Measurements from ENCODE around the gene PRCP. TPM values are rescaled to one million over a fixed set of nuclear protein-coding genes. Genes with fewer than 3 reads are reported as not detected.

PRCP gene
- total and polyA plus RNA-seq, 2 donors from 2014 or later: 115 to 202 TPM

DNA sequence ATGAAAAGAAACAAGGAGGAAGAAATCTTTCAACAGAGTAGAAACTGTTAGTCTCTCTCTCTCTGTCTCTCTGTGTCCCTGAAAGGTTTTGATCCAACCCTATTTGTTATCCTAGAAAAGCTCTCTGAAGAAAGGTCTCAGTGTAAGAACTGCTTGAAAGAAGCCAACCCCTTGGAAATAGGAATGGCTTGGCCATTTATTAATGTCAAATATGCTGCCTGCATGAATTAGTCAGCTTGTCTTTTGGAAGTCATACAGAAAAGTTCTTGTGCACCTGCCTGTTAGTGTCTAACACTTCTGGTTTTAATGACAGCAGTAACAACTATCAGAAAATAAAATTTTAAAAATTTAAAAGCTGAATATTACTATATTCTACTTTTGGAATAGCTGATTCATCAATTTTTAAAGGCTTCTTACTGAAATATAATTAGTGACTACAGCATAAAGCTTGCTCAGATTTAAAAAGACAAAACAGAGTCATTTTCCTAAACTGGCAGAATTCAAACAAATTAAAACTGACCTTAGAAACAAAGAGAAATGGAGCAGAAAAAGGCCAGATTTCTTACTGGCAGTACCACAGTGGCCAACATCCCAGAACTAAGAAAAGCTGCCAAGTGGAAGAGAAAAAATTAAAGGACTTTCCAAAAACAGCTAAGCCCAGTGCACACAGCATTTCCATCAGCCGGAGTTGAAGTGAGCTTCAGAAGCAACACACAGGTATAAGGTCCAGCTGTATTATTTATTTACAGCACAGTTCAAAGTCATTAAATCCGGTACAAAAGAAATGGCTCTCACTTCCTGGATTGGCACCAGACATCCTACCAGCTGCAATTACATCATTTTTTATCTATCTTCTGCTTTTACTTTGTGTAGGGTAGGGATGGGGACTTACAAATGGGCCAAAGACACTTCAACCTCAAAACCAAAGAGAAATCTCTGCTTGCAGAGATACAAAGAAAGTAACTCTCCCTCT lies 76.3 kb downstream of the PRCP start:
- no peak for FAIRE-seq
- TF ChIP-seq, protein P1, sequence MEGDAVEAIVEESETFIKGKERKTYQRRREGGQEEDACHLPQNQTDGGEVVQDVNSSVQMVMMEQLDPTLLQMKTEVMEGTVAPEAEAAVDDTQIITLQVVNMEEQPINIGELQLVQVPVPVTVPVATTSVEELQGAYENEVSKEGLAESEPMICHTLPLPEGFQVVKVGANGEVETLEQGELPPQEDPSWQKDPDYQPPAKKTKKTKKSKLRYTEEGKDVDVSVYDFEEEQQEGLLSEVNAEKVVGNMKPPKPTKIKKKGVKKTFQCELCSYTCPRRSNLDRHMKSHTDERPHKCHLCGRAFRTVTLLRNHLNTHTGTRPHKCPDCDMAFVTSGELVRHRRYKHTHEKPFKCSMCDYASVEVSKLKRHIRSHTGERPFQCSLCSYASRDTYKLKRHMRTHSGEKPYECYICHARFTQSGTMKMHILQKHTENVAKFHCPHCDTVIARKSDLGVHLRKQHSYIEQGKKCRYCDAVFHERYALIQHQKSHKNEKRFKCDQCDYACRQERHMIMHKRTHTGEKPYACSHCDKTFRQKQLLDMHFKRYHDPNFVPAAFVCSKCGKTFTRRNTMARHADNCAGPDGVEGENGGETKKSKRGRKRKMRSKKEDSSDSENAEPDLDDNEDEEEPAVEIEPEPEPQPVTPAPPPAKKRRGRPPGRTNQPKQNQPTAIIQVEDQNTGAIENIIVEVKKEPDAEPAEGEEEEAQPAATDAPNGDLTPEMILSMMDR (IDR thresholded peaks at IDR 0.05; ENCODE audit: borderline replicate concordance, extremely low read depth, insufficient read depth): no peak
- Histone ChIP-seq H3K27ac (ENCODE audit: low read depth in 2 of 2, low read length in 2 of 2) (peak overlapping the region in 1 of 2 donors; percentile 15), H3K9me3 (ENCODE audit: control insufficient read depth in 2 of 3, insufficient read depth in 1 of 3, low read length in 3 of 3) (no peaks in the 10 kb centered on the region), H3K36me3 (ENCODE audit: control insufficient read depth in 2 of 3, insufficient read depth in 3 of 3, low read length in 3 of 3) (peaks cover 0 to 4% (median 0%) of the 10 kb centered on the region in 3 donors), H3K4me1 (ENCODE audit: control insufficient read depth in 2 of 3, insufficient read depth in 2 of 3, low read depth in 1 of 3, low read length in 3 of 3) (peaks cover 0 to 4% (median 0%) of the 10 kb centered on the region in 3 donors), H3K9ac (ENCODE audit: low read length in 3 of 3) (no peak overlapping the region), H3K4me3 (ENCODE audit: low read length in 3 of 3) (no peak overlapping the region), H3K27me3 (ENCODE audit: control insufficient read depth, insufficient read depth, low read length) (no peaks in the 10 kb centered on the region)
- intact Hi-C loops (cut with DNase I): no loop called here
- DNase-seq: peak in 1 of 5 donors; percentile 11

DNA sequence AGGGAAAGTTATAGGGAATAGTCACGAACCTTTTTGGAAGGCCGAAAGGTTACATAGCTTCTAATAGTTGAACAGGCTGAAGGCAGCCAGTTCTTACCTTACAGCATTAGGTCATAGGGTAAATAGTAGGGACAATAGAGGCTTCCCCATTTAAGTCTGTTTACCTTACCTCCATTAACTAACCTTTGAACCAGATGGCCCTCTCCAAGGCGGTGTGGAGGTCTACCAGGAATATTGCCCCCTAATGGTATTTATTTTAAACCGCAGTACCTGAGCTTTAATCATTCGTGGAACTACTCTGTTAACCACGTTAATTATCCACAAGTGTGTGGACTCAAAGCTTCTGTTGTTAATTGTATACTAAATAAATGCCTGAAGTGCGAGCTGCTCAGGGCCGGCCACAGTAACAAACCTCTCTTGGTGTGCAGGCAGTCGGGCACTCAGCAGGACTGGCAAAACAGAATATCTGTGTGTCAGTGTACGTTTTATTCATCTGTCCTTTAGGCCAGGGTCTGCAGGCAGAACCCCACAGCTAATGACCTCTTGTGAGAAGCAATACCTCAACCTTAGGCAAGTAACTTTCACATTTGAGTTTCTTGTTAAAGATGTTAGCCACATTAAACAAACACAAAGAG lies 81.7 kb downstream of the PRCP start:
- H3K4me1 ChIP-seq (ENCODE audit: control insufficient read depth in 2 of 3, insufficient read depth in 2 of 3, low read depth in 1 of 3, low read length in 3 of 3): peaks cover 0 to 4% (median 0%) of the 10 kb centered on the region in 3 donors
- no peaks in the 10 kb centered on the region for H3K36me3 ChIP-seq (ENCODE audit: control insufficient read depth in 2 of 3, insufficient read depth in 3 of 3, low read length in 3 of 3)
- DNase-seq: peak in 3 of 5 donors; percentile 16 to 54 (median 46)
- peak; percentile 15 for FAIRE-seq
- no peak overlapping the region for H3K4me3 ChIP-seq (ENCODE audit: low read length in 3 of 3)
- peak overlapping the region in 1 of 2 donors; percentile 5 for H3K27ac ChIP-seq (ENCODE audit: low read depth in 2 of 2, low read length in 2 of 2)
- H3K27me3 ChIP-seq (ENCODE audit: control insufficient read depth, insufficient read depth, low read length): no peaks in the 10 kb centered on the region
- H3K9me3 ChIP-seq (ENCODE audit: control insufficient read depth in 2 of 3, insufficient read depth in 1 of 3, low read length in 3 of 3): no peaks in the 10 kb centered on the region
- intact Hi-C loops (cut with DNase I): no loop called here
- H3K9ac ChIP-seq (ENCODE audit: low read length in 3 of 3): no peak overlapping the region
- TF ChIP-seq, protein P1 (IDR thresholded peaks at IDR 0.05; ENCODE audit: borderline replicate concordance, extremely low read depth, insufficient read depth): no peak

DNA sequence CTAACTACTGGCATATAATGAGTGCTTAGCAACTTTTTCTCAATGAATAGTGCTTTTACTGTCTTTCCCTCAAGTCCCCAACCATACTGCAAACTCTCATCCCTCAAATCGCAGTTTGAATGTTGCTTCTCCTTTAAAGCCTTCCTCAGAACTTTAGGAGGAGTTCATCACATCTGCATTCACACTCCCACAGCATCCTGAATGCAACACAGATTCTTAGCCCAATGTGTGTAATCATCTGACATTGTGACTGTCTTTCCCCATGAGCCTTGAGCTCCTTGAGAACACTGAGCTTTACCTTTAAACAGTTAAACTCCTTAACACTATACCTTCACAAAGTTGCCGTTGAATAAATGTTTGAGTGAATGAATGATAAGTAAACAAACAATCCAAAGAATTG lies 84.8 kb downstream of the PRCP start:
- Histone ChIP-seq H3K9ac (ENCODE audit: low read length in 3 of 3) (no peak overlapping the region), H3K36me3 (ENCODE audit: control insufficient read depth in 2 of 3, insufficient read depth in 3 of 3, low read length in 3 of 3) (no peaks in the 10 kb centered on the region), H3K27ac (ENCODE audit: low read depth in 2 of 2, low read length in 2 of 2) (no peak overlapping the region), H3K27me3 (ENCODE audit: control insufficient read depth, insufficient read depth, low read length) (no peaks in the 10 kb centered on the region), H3K4me1 (ENCODE audit: control insufficient read depth in 2 of 3, insufficient read depth in 2 of 3, low read depth in 1 of 3, low read length in 3 of 3) (peaks cover 0 to 4% (median 0%) of the 10 kb centered on the region in 3 donors), H3K9me3 (ENCODE audit: control insufficient read depth in 2 of 3, insufficient read depth in 1 of 3, low read length in 3 of 3) (no peaks in the 10 kb centered on the region), H3K4me3 (ENCODE audit: low read length in 3 of 3) (no peak overlapping the region)
- TF ChIP-seq, protein P1 (IDR thresholded peaks at IDR 0.05; ENCODE audit: borderline replicate concordance, extremely low read depth, insufficient read depth): no peak
- intact Hi-C loops (cut with DNase I): no loop called here
- FAIRE-seq: no peak
- DNase-seq: no peak
